K562 (cell line): ENCODE measurements around the gene STX12. TPM values are rescaled to one million over a fixed set of nuclear protein-coding genes. Genes with fewer than 3 reads are reported as not detected.

Source experiments
- ATAC-seq: fragments of 200-7000 bp; cut with Tn5 transposase; 3 replicates; pipeline ENCODE4 v1.9.1; 2020; ENCODE audit warnings: moderate library complexity
- BruUV-seq: library from RNA; stranded (reverse); fragments of 400-500 nt; replicated peaks from 2 replicates; lab custom pipeline; 2021; lab: Mats Ljungman, UMichigan
- CTCF ChIA-PET: fragments of 300-600 bp; formaldehyde crosslinking; extraction: SDS; loops from one replicate; lab custom pipeline; 2021; ENCODE audit warnings: low intra/inter-chr PET ratio; lab: Yijun Ruan, JAX
- POLR2A ChIA-PET: fragments of 300-600, 350-650 bp; sonication (Branson Sonifier 250); formaldehyde crosslinking; extraction: SDS; loops from one replicate; lab custom pipeline; 2021; ENCODE audit warnings: antibody characterized with exemption, inconsistent platforms; lab: Yijun Ruan, JAX
- DNase-seq, 4 experiments: peaks; one replicate each; pipeline versions ENCODE4 v3.0.0 to v3.0.0-alpha.2; 2011 to 2018; ENCODE audit warnings: low spot score in 3 of 4, mixed read lengths in 3 of 4; ENCODE audit errors: extremely low read depth in 1 of 4
- FAIRE-seq: peaks from 2 replicates; lab custom pipeline; 2011; peaks lifted over from hg19 to GRCh38; lab: Jason Lieb, UNC
- H2AFZ ChIP-seq: 2 replicates; pipeline ENCODE4 v1.6.0; 2011; ENCODE audit warnings: low read depth, low read length, control low read depth, inconsistent platforms
- H3K27ac ChIP-seq: fragments of 200-600 bp; 3 replicates; pipeline ENCODE4 v1.8.0; 2011; ENCODE audit warnings: low read depth, mild to moderate bottlenecking, control low read depth, inconsistent platforms, low read length, moderate library complexity, mixed read lengths; ENCODE audit errors: extremely low read depth
- H3K27me3 ChIP-seq, 2 experiments: fragments of 300-600 bp in 1 of 2; 2 replicates in 1 of 2; 3 replicates in 1 of 2; pipeline versions ENCODE4 v1.6.0 to v1.8.0; 2011; ENCODE audit warnings: inconsistent platforms in 2 of 2, low read length in 2 of 2, mild to moderate bottlenecking in 1 of 2, mixed read lengths in 1 of 2, moderate library complexity in 1 of 2; ENCODE audit not compliant: control insufficient read depth in 2 of 2, insufficient read depth in 2 of 2
- H3K36me3 ChIP-seq: fragments of 300-600 bp; 3 replicates; pipeline ENCODE4 v1.8.0; 2011; ENCODE audit warnings: mild to moderate bottlenecking, low read length, inconsistent platforms; ENCODE audit not compliant: control insufficient read depth, insufficient read depth
- H3K4me1 ChIP-seq, 2 experiments: fragments of 200-600 bp in 1 of 2; replicated peaks in 1 of 2; 2 replicates in 1 of 2; 3 replicates in 1 of 2; pipeline versions ENCODE4 v1.5.1 to v1.8.0; 2011; ENCODE audit warnings: inconsistent platforms in 2 of 2, low read length in 2 of 2, mild to moderate bottlenecking in 1 of 2, mixed read lengths in 1 of 2, moderate library complexity in 1 of 2; ENCODE audit not compliant: control insufficient read depth in 2 of 2, insufficient read depth in 2 of 2
- H3K4me2 ChIP-seq: 2 replicates; pipeline ENCODE4 v1.6.1; 2011; ENCODE audit warnings: low read length, control low read depth, inconsistent platforms, mixed read lengths; ENCODE audit not compliant: insufficient read depth
- H3K4me3 ChIP-seq: fragments of 200-600 bp; sonication (generic), shearing (Covaris generic); 2 replicates; pipeline ENCODE4 v1.5.1; 2016; ENCODE audit warnings: control low read depth, inconsistent platforms
- H3K79me2 ChIP-seq: fragments of 200-600 bp; 3 replicates; pipeline ENCODE4 v1.8.0; 2011; ENCODE audit warnings: low read length, inconsistent platforms; ENCODE audit not compliant: control insufficient read depth, insufficient read depth
- H3K9ac ChIP-seq, 2 experiments: 2 replicates each; pipeline versions ENCODE4 v1.6.0 to v1.6.1; 2011; ENCODE audit warnings: low read depth in 2 of 2, low read length in 2 of 2, control low read depth in 1 of 2, inconsistent platforms in 1 of 2, mild to moderate bottlenecking in 1 of 2, mixed read lengths in 1 of 2; ENCODE audit not compliant: insufficient read depth in 1 of 2
- H3K9me1 ChIP-seq: one replicate; pipeline ENCODE4 v1.6.0; 2011; ENCODE audit warnings: inconsistent platforms, mild to moderate bottlenecking, low read length, moderate library complexity; ENCODE audit not compliant: control insufficient read depth, insufficient read depth
- H3K9me3 ChIP-seq: replicated peaks from 2 replicates; pipeline ENCODE4 v1.5.1; 2011; ENCODE audit warnings: low read depth, low read length, inconsistent platforms; ENCODE audit not compliant: control insufficient read depth, insufficient read depth
- H4K20me1 ChIP-seq: replicated peaks from 2 replicates; pipeline ENCODE4 v1.6.1; 2011; ENCODE audit warnings: low read length, inconsistent platforms, mixed read lengths; ENCODE audit not compliant: control insufficient read depth, insufficient read depth
- CBX3 ChIP-seq, 2 experiments: IDR thresholded peaks; 1 replicate in 1 of 2; 2 replicates in 1 of 2; pipeline ENCODE4 v1.6.1; 2012; ENCODE audit warnings: inconsistent platforms in 2 of 2, low read length in 2 of 2, borderline replicate concordance in 1 of 2, control low read depth in 1 of 2
- SP1 ChIP-seq: sonication (generic); formaldehyde crosslinking; IDR thresholded peaks from 2 replicates; pipeline ENCODE4 v1.8.1; 2022; ENCODE audit warnings: mild to moderate bottlenecking, missing genetic modification reagents
- ZNF316 ChIP-seq: fragments of 450-650 bp; IDR thresholded peaks from 2 replicates; pipeline ENCODE4 v1.6.1; 2016
- WGBS: fragments of 100-300 bp; shearing (Covaris generic); methylation state at CpG from one replicate; pipeline ENCODE4 v1.1.6; 2016; ENCODE audit warnings: low coverage, mixed read lengths; ENCODE audit not compliant: insufficient coverage; ENCODE audit errors: missing lambda C conversion rate; 5-methylcytosine and 5-hydroxymethylcytosine counted together
- in situ Hi-C: fragments of 300-500 bp; cut with MboI; formaldehyde crosslinking; loops from 4 replicates; pipeline ENCODE4 v1.15.0; 2018; ENCODE audit warnings: inconsistent platforms, mixed read lengths
- intact Hi-C: fragments of 100-400 bp; cut with micrococcal nuclease; formaldehyde crosslinking; loops from 2 replicates; pipeline ENCODE4 v1.14.2; 2022
- polyA plus RNA-seq, 8 experiments: library from polyadenylated mRNA; depleted of rRNA in 4 of 8; stranded (reverse) in 5 of 8; unstranded in 3 of 8; fragments of >200 nt; fragmentation: Nextera tagmentation in 2 of 8; fragmentation: Illumina TruSeq in 1 of 8; extraction: Ambion mirVana in 2 of 8; extraction: Trizol in 1 of 8; gene quantifications; 2 replicates each; pipeline versions ENCODE4 v1.2.1 to v1.2.3, GENCODE V29; 2011 to 2014; ENCODE audit warnings: inconsistent platforms in 1 of 8, missing spikeins in 1 of 8
- total RNA-seq, 7 experiments: library from RNA; depleted of rRNA in 6 of 7; stranded (reverse); fragments of >200 nt in 6 of 7; fragmentation: Illumina TruSeq in 2 of 7; extraction: Trizol in 2 of 7; gene quantifications; 2 replicates each; pipeline versions ENCODE4 v1.2.1 to v1.2.3, GENCODE V29; 2011 to 2021; ENCODE audit warnings: low replicate concordance in 1 of 7

STX12 gene
- total and polyA plus RNA-seq, 9 of the 15 experiments (the other 6 are each of a cell fraction or from before 2014, with no cell fraction given): 16.9 to 31.3 (median 25.7) TPM

DNA sequence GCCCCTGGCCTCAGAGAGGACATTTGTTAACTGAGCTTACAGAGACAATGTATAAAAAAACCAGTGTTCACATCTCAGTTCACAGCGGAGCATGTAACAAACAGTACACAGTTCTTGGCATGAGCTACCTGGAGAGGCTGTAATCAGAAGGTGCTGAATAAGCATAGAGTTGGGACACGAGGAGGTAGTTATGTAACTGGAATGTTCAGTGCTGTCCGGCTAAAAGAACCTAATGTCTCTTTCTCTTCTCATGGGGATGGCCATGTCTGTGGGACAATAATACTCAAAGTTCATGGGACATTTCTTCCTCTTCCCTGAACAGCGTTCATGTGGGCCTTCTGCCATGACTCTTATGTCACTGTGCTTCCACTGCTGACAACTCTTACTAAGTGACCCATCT lies 17.2 kb upstream of the STX12 start:
- Histone ChIP-seq H3K27ac (no peak overlapping the region), H3K9ac (no peak overlapping the region), H3K9me3 (no peaks in the 10 kb centered on the region), H2AFZ (no peak overlapping the region), H3K36me3 (peaks cover 17% of the 10 kb centered on the region; the same call in 2 of the 3 replicates), H3K79me2 (no peaks in the 10 kb centered on the region), H3K4me1 (no peaks in the 10 kb centered on the region), H3K9me1 (no peaks in the 10 kb centered on the region), H3K4me3 (no peak overlapping the region), H4K20me1 (no peaks in the 10 kb centered on the region), H3K27me3 (no peaks in the 10 kb centered on the region), H3K4me2 (no peak overlapping the region)
- POLR2A ChIA-PET: interaction anchor here (1.5 to 2.2 kb wide), 2 partner anchors 8 to 10 kb away, joined by 3 to 5 read pairs; no protein-coding TSS in a partner anchor
- CTCF ChIA-PET: no interaction called here
- FAIRE-seq (no peak), DNase-seq (no peak), ATAC-seq (no peak)
- intact Hi-C loops: no loop called here
- WGBS: 76% methylated on average over 4 of the region's 4 CpGs
- in situ Hi-C loops: no loop called here
- peak; percentile 44 for TF ChIP-seq ZNF316
- TF ChIP-seq SP1 (CRISPR knock-in tag): no peak
- BruUV-seq: no TSS peak

DNA sequence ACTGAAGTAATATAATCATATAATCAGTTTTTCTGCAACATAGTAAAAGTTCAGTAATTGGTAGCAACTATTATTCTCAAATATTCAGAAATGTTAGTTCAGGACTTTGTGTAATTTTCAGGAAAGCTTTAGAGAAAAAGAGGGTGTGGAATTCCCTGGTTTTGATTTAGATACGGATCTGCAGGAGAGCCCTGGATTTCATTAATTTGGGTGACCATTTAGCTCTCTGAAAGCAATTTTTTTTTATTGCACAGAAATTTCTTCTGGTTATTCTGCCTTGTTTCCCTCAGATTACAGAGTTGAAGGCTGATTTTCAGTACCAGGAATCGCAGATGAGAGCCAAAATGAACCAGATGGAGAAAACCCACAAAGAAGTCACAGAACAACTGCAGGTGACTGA lies 13.8 kb upstream of the STX12 start:
- no peak overlapping the region for H3K27ac ChIP-seq
- intact Hi-C loops: no loop called here
- no peaks in the 10 kb centered on the region for H4K20me1 ChIP-seq
- in situ Hi-C loops: no loop called here
- H3K4me3 ChIP-seq: no peak overlapping the region
- CTCF ChIA-PET: no interaction called here
- DNase-seq (no peak), ATAC-seq (no peak), FAIRE-seq (no peak)
- BruUV-seq: no TSS peak
- 77% methylated on average over 2 of the region's 2 CpGs for WGBS
- POLR2A ChIA-PET: interaction anchor here (0.9 to 1.6 kb wide), 3 partner anchors 9 to 18 kb away, joined by 3 to 7 read pairs (median 4); partner anchors contain the start of gene STX12
- H3K9me3 ChIP-seq: no peaks in the 10 kb centered on the region
- no peak overlapping the region for H3K9ac ChIP-seq
- H3K4me2 ChIP-seq: no peak overlapping the region
- no peaks in the 10 kb centered on the region for H3K79me2 ChIP-seq
- no peaks in the 10 kb centered on the region for H3K27me3 ChIP-seq
- H3K9me1 ChIP-seq: no peaks in the 10 kb centered on the region
- no peaks in the 10 kb centered on the region; a peak in 2 of 5 replicates for H3K4me1 ChIP-seq
- no peak for TF ChIP-seq CBX3 (IDR thresholded peaks at IDR 0.05; ENCODE audit: borderline replicate concordance in 1 of 2, low read length in 2 of 2)
- TF ChIP-seq, all 486 proteins: peak for 0
- peaks cover 12% of the 10 kb centered on the region; the same call in 1 of the 3 replicates for H3K36me3 ChIP-seq
- no peak overlapping the region for H2AFZ ChIP-seq
